ENCODE results near the gene TMEM205.

The TMEM205 gene

DNA sequence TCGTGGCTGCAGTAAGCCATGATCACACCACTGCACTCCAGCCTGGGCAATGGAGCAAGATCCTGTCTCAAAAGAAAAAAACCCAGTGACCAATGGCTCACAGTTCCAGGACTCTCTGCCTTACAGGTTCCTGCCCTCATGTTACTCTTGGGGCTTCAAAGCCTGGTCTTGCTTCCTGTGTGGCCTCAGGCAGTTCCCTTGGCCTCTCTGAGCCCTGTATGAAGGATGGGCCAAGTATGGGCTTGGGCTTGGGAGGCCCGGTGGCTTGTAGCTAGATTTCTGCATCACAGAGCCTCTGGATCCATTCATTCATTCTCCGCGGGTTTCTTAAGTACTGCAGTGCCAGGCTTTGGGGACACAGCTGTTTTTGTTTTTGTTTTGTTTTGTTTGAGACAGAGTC is 50.9 kb downstream of the TMEM205 start:
- Histone ChIP-seq H3K79me2 (ENCODE audit: insufficient read depth, low read length) (no peaks in the 10 kb centered on the region), H3K36me3 (ENCODE audit: insufficient read depth, low read length) (no peaks in the 10 kb centered on the region), H3K27me3 (ENCODE audit: insufficient read depth, low read length, poor library complexity, severe bottlenecking) (no peaks in the 10 kb centered on the region), H3K9me3 (ENCODE audit: insufficient read depth, low read depth, low read length) (no peaks in the 10 kb centered on the region), H3K4me2 (ENCODE audit: low read depth, low read length, poor library complexity, severe bottlenecking) (no peak overlapping the region), H2AFZ (ENCODE audit: low read length) (no peak overlapping the region), H3K9ac (ENCODE audit: low read depth, low read length, poor library complexity, severe bottlenecking) (no peak overlapping the region), H3K9me2 (replicated peaks; ENCODE audit: low read depth, low read length) (no peaks in the 10 kb centered on the region), H3F3A (ENCODE audit: low read depth) (no peaks in the 10 kb centered on the region), H3K4me1 (ENCODE audit: insufficient read depth, low read length, poor library complexity, severe bottlenecking) (peaks cover 9% of the 10 kb centered on the region), H3K4me3 (ENCODE audit: low read length, poor library complexity, severe bottlenecking) (no peak overlapping the region), H4K20me1 (ENCODE audit: insufficient read depth, low read length, poor library complexity, severe bottlenecking) (no peaks in the 10 kb centered on the region)
- no peak for TF ChIP-seq EZH2phosphoT487 (IDR thresholded peaks at IDR 0.05; ENCODE audit: borderline replicate concordance)
- TF ChIP-seq, protein P1, sequence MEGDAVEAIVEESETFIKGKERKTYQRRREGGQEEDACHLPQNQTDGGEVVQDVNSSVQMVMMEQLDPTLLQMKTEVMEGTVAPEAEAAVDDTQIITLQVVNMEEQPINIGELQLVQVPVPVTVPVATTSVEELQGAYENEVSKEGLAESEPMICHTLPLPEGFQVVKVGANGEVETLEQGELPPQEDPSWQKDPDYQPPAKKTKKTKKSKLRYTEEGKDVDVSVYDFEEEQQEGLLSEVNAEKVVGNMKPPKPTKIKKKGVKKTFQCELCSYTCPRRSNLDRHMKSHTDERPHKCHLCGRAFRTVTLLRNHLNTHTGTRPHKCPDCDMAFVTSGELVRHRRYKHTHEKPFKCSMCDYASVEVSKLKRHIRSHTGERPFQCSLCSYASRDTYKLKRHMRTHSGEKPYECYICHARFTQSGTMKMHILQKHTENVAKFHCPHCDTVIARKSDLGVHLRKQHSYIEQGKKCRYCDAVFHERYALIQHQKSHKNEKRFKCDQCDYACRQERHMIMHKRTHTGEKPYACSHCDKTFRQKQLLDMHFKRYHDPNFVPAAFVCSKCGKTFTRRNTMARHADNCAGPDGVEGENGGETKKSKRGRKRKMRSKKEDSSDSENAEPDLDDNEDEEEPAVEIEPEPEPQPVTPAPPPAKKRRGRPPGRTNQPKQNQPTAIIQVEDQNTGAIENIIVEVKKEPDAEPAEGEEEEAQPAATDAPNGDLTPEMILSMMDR (conservative IDR thresholded peaks at IDR 0.05; ENCODE audit: low read length): no peak

DNA sequence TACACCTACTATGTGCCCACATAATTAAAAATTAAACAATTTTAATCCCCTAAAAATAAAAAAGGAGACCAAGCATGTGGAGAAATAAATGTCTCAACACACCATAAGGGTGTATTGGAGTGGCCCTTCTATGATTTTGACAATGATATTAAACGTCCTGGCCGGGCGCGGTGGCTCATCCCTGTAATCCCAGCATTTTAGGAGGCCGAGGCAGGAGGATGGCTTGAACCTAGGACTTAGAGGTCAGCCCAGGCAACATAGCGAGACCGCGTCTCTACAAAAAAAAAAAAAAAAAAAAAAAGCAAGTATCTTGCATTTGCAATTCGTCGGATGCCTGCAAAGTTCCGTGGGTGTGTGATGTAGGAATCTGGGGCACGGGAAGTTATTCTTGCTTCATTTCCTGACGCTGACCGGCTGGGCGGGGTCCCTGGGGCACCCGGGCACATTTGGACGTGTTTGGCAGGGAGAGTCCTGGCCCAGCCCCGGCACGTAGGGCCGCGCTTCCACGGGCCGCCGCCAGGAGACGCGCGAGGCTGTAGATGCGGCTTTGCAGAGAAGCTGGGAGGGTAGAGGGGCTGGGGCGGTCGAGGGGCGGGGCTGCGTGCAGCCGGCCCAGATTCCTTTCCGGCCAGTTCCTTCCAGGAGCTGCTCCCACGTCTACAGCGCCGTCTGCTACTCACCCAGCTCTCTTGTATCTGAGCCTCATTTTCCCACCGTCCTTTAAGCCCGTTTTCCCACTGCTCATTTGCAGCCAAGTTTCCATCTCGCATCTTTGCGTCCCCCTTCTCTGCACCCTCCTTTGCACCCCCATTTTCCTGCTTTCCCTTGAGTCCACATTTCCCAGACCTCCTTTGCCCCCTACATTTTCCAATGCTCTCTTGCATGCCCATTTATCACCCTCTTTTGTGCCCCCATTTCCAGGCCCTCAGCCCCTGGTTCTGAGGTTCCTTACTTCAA is 52.4 kb downstream of the TMEM205 start:
- no peaks in the 10 kb centered on the region for H3K27me3 ChIP-seq (ENCODE audit: insufficient read depth, low read length, poor library complexity, severe bottlenecking)
- H3K9me2 ChIP-seq (replicated peaks; ENCODE audit: low read depth, low read length): no peaks in the 10 kb centered on the region
- H3K4me3 ChIP-seq (ENCODE audit: low read length, poor library complexity, severe bottlenecking): peak overlapping the region; percentile 52
- H3K9ac ChIP-seq (ENCODE audit: low read depth, low read length, poor library complexity, severe bottlenecking): peak overlapping the region; percentile 47
- H3F3A ChIP-seq (ENCODE audit: low read depth): no peaks in the 10 kb centered on the region
- no peaks in the 10 kb centered on the region for H3K36me3 ChIP-seq (ENCODE audit: insufficient read depth, low read length)
- peak overlapping the region; percentile 54 for H3K4me2 ChIP-seq (ENCODE audit: low read depth, low read length, poor library complexity, severe bottlenecking)
- peaks cover 7% of the 10 kb centered on the region for H3K4me1 ChIP-seq (ENCODE audit: insufficient read depth, low read length, poor library complexity, severe bottlenecking)
- TF ChIP-seq, protein P1 (conservative IDR thresholded peaks at IDR 0.05; ENCODE audit: low read length): peak; percentile 96
- TF ChIP-seq EZH2phosphoT487 (IDR thresholded peaks at IDR 0.05; ENCODE audit: borderline replicate concordance): no peak
- H2AFZ ChIP-seq (ENCODE audit: low read length): peak overlapping the region; percentile 77
- no peaks in the 10 kb centered on the region for H4K20me1 ChIP-seq (ENCODE audit: insufficient read depth, low read length, poor library complexity, severe bottlenecking)
- no peaks in the 10 kb centered on the region for H3K79me2 ChIP-seq (ENCODE audit: insufficient read depth, low read length)
- H3K9me3 ChIP-seq (ENCODE audit: insufficient read depth, low read depth, low read length): no peaks in the 10 kb centered on the region
